ENCODE data around the gene PLCH1.

DNA sequence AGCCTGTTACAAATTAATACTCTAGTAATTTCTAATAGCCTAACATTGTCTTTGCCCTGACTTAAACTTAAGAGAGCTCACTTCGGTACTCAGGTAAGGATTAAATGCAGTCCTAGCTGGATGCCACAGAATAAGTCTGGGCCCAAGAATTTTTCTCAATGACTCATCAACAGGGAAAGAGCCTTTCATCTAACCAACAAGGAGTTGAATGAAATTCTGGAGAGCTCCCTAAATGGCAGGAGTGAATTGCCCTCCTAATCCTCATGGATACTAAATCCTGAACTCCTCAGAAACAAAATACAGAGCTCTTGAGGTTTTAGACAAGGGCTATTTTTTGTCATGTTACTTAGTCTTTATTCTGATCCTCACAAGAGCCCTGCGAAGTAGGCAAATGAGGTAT lies 159.5 kb downstream of the PLCH1 start:
- TF ChIP-seq EZH2 (IDR thresholded peaks at IDR 0.05): no peak
- no peak for TF ChIP-seq POLR2AphosphoS5 (IDR thresholded peaks at IDR 0.05; ENCODE audit: borderline replicate concordance, low read depth, low read length)
- no peak for TF ChIP-seq FOXP2 (optimal IDR thresholded peaks at IDR 0.05; ENCODE audit: control extremely low read depth, extremely low read length, insufficient read depth)
